CD4-positive, alpha-beta T cell treated with Interferon alpha-2 for 1 hour (primary cell): ENCODE data around the gene CEND1.

ENCODE experiments used
- DNase-seq, 2 donors: peaks; one replicate each; pipeline ENCODE4 v3.0.0-alpha.2; 2020 to 2022

Gene CEND1

GRCh38 chr11:811446-812245, 21.8 kb upstream of the CEND1 start:
- DNase-seq = no peak

DNA sequence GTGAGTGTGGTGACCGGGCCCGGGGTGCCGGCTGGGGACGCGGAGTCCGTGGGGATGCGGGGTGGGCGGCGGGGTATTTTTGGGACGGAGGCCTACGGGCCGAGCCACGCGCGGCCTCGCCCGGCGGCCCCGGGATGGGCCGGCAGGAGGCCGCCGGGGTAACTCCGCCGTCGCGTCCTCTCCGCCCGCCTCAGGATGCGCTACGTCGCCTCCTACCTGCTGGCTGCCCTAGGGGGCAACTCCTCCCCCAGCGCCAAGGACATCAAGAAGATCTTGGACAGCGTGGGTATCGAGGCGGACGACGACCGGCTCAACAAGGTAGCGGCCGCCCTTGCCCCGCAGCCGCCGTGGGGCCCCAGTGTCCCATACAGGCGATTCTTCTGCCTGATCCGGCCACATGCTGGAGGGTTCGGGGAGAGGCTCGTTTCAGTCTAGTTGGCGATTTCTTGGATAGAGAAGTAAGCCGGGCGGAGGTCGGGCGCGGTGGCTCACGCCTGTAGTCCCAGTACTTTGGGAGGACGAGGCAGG, 20.2 kb upstream of the CEND1 start:
- DNase-seq = no peak

GRCh38 chr11:809287-810039, 19.6 kb upstream of the CEND1 start, which contains the start of gene RPLP2:
Gene RPLP2, plus strand, starts transcription at chr11:809967. Its CDS starts 268 bp downstream, at chr11:810235.
- peak; percentile 96 to 97 for DNase-seq

- DNase-seq = peak in 1 of 2 donors; percentile 69
These were observed 18.8 kb upstream of the CEND1 start for GRCh38 chr11:808427-809286.

DNA sequence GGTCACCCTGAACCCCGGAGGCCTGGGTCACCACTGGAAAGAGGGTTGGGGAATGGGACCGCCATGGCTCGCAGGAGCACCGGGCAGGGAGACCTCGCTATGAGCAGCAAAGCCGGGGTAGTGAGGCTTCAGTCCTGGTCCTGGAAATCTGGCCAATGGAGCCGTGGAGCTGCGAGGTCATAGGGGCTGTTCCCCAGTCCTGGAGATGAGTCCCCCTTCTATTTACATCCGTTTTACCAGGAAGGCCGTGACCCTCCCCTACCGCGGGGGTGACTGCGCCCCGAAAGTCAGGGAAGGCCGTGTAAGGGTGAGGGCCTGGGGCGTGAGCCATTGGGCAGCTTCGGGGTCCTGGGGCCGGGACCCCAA, 14.7 kb upstream of the CEND1 start:
- no peak for DNase-seq

- DNase-seq = no peak
These were observed 14.1 kb upstream of the CEND1 start for GRCh38 chr11:803770-804598.

DNA sequence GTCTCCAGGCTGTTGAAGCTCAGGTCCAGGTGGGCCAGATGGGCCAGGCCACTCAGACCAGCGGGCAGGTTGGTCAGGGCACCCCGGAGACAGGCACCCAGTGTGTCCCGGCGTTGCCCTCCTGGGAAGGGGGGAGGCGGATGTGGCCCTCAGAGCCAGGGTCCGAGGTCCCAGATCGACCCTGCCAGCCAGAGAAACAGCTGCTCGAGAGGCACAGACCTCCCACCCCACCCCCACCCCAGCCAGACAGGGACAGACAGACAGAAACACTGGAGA, 13.5 kb upstream of the CEND1 start:
- DNase-seq = no peak

GRCh38 chr11:802693-803466, 13.0 kb upstream of the CEND1 start:
- no peak for DNase-seq

DNA sequence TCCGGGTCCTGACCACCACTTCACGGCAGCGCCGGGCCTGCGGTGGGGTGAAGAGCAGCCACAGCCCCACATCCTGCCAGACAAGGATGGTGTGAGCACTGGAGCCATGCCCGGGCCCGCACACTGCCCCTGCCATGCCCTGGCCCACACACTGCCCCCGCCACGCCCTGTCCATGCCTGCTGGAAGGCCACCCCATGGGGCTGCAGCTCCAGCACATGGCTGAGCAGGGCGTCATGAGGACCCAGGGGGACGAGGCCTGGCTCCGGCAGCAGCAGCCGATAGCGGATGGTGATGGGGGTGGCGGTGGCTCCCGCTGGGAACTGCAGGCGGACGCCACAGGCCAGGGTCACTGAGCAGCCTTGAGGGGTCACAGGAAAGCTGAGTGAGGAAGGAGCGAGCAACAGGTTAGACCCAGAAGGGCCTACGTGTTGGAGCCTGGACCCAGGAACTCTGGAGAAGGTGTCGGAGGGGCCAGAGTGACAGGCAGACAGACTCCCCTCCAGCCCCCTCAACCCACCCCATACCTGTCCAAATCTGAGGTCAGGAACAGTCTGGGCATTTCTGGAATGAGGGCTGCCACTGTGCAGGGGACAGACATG, 12.2 kb upstream of the CEND1 start:
- DNase-seq = no peak

GRCh38 chr11:801097-801780, 11.3 kb upstream of the CEND1 start:
- no peak for DNase-seq

GRCh38 chr11:800473-800872, 10.6 kb upstream of the CEND1 start:
- no peak for DNase-seq

DNA sequence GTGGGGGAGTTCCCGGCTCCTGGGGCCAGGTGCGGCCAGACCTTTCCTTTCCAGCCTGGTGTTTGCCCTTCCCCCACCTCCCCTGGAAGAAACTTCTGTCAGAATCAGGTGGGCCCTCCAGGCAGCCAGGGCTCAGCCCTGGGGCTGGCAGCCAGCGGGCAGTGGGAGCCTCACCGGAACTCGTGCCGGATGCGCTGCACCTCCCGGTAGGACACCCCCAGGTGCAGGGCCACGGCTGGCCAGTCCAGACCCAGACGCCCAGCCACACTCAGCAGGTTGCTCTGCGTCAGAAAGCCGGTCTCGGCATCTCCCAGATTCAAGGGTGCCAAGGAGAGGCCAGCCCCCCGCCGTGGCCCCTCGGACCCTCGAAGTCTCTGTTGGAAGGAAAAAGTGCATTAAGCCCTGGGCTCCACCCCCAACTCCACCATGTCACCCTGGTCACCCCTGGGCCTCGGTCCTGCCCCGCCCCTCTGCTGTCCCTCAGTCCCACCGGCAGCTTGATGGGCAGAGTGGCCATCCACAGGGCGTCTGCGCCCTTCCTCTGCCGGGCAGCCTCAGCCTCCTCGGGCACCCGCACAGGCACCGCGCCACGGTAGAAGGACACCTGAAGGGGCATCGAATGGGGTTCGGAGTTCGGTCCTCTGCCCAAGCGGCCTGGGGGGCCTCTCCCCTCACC, 9.9 kb upstream of the CEND1 start:
- no peak for DNase-seq

- peak; percentile 76 to 87 for DNase-seq
These were observed 8.3 kb upstream of the CEND1 start, which contains the start of gene SLC25A22 for GRCh38 chr11:798093-798713. Gene SLC25A22, minus strand, starts transcription at chr11:798281. Its CDS starts 3,275 bp downstream, at chr11:795006.

DNA sequence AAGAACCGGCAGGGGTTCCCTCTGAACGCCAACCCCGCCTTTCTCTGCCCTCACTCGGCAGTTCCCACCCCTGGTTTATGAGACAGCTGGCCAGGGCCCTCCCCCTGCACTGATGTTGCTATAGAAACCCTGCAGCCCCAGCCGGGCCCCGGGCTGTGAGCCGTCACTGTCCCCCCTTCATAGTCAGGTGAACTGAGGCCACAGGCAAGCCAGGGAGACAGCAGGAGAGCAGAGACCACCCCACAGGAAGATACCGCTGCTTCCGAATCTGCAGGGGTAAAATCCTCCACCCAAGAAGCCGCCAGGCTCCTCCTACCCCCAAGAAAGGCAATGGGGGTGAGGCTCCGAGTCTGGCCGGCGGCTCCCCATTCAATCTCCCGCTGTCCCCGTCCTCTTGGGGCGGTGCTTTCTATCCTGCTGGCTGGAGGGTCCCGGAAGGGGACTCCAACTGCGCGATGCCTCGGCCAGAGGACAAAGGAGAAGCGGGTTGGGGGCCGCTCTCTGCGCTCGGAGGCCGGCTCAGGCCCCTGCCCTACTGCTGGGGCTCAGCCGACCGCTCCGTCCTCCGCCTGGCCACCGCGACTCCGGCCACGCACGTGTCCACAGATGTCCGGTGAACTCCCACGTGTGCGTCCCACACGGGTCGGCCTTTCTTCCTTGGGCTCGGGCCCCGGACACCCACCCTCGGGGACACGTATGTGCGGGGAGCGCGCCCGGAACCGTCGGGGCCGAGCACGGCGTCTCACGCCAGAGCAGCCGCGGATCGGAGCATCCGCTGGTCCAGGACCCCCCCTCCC, 7.6 kb upstream of the CEND1 start:
- peak; percentile 80 to 88 for DNase-seq

- DNase-seq = no peak
These were observed 6.8 kb upstream of the CEND1 start for GRCh38 chr11:796565-797295.

DNA sequence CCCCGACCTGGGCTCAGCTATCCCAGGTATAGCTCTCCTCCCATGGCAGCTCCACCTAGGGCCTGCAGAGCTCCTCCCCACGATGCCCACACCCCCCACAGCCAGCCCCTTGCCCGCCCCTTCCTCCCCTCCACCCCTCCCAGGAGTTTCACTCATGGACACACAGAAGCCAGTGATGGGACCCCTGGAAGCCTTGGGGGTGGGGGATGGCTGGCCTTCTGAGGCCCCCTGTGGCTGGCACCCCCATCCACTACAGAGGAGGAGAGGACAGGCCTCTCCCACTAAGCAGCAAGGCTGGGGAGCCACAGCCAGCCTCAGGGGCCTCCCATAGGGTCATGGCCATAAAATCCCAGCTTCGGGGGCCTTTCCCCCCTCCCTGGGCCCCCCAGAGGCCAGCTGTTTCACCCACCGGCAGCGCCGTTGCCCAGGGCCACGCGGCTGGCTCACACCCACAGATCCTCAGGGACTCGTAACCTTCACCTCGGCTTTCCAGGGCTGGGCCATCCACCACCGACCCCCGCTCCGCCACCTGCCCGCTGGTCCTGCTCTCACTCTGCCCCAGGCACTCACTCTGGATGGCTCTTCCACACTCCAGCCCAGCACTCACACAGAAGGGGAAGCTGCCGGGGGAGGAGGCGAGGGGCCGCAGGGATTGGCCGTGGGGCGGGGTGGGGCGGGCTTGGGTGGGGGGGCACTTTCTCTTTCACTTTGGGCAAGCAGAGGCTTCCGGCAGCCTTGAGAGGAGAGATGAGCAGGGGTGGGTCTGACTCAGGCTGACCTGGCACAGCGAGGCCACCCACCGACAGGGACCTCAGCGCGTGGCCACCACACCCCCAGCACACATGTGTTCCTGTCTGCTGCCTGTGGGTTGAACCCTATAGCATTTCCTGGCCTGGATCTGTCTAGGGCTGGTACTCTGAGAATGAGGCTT, 6.0 kb upstream of the CEND1 start:
- DNase-seq = peak; percentile 76 to 83
